Left hindlimb (tissue), 1 donor: ENCODE measurements around the gene SAPCD1.

Source experiments
- DNase-seq: peaks from one replicate; pipeline ENCODE4 v3.0.0-alpha.2; 2018

SAPCD1 gene

GRCh38 chr6:31729979-31730630 lies 32.4 kb upstream of the SAPCD1 start:
- peak; percentile 96 for DNase-seq

- DNase-seq = no peak
Measured at GRCh38 chr6:31730631-31731086, 31.8 kb upstream of the SAPCD1 start.

- no peak for DNase-seq
Measured at GRCh38 chr6:31732029-31732428, 30.4 kb upstream of the SAPCD1 start.

- no peak for DNase-seq
Measured at GRCh38 chr6:31733734-31734133, 28.7 kb upstream of the SAPCD1 start.

- DNase-seq = no peak
Measured at GRCh38 chr6:31734247-31734820, 28.1 kb upstream of the SAPCD1 start.

GRCh38 chr6:31734821-31735406 lies 27.5 kb upstream of the SAPCD1 start:
- DNase-seq = no peak

GRCh38 chr6:31736021-31736767 lies 26.3 kb upstream of the SAPCD1 start, which contains the start of gene CLIC1:
Gene CLIC1 (minus strand): TSS chr6:31736530. CDS start chr6:31736300, 230 bp downstream.
- peak; percentile 92 for DNase-seq

GRCh38 chr6:31736768-31737314 lies 25.6 kb upstream of the SAPCD1 start:
- DNase-seq = no peak

GRCh38 chr6:31737315-31737990 lies 25.0 kb upstream of the SAPCD1 start:
- DNase-seq = no peak

- DNase-seq = peak; percentile 83
Measured at GRCh38 chr6:31737991-31738979, 24.2 kb upstream of the SAPCD1 start.

GRCh38 chr6:31739639-31740396 lies 22.6 kb upstream of the SAPCD1 start, which contains the start of gene MSH5:
Gene MSH5 (plus strand): TSS chr6:31740005. CDS start chr6:31740467, 462 bp downstream.
- peak; percentile 99 for DNase-seq

GRCh38 chr6:31740397-31741223 lies 21.8 kb upstream of the SAPCD1 start:
- no peak for DNase-seq

- no peak for DNase-seq
Measured at GRCh38 chr6:31741815-31742214, 20.6 kb upstream of the SAPCD1 start.

GRCh38 chr6:31742894-31743293 lies 19.6 kb upstream of the SAPCD1 start:
- no peak for DNase-seq

GRCh38 chr6:31744422-31744821 lies 18.0 kb upstream of the SAPCD1 start:
- DNase-seq = no peak

- DNase-seq = no peak
Measured at GRCh38 chr6:31749301-31750036, 13.0 kb upstream of the SAPCD1 start.

GRCh38 chr6:31750411-31751022 lies 11.9 kb upstream of the SAPCD1 start:
- no peak for DNase-seq

GRCh38 chr6:31752739-31753319 lies 9.6 kb upstream of the SAPCD1 start:
- DNase-seq = no peak
